Activated T-cell treated with anti-CD3 and anti-CD28 coated beads for 1 hour (primary cell): ENCODE results near the gene ZNG1B.
A peak's percentile ranks its signal among the peaks of the same experiment; 100 is the strongest.
"Not testable (repeated sequence)": the region's sequence is repeated elsewhere in the genome, so short reads cannot be mapped to it uniquely, and the experiment has no call there.

Source experiments
- DNase-seq: peaks from one replicate; pipeline ENCODE4 v3.0.0-alpha.2; 2020; ENCODE audit warnings: low read depth

Gene ZNG1B

DNA sequence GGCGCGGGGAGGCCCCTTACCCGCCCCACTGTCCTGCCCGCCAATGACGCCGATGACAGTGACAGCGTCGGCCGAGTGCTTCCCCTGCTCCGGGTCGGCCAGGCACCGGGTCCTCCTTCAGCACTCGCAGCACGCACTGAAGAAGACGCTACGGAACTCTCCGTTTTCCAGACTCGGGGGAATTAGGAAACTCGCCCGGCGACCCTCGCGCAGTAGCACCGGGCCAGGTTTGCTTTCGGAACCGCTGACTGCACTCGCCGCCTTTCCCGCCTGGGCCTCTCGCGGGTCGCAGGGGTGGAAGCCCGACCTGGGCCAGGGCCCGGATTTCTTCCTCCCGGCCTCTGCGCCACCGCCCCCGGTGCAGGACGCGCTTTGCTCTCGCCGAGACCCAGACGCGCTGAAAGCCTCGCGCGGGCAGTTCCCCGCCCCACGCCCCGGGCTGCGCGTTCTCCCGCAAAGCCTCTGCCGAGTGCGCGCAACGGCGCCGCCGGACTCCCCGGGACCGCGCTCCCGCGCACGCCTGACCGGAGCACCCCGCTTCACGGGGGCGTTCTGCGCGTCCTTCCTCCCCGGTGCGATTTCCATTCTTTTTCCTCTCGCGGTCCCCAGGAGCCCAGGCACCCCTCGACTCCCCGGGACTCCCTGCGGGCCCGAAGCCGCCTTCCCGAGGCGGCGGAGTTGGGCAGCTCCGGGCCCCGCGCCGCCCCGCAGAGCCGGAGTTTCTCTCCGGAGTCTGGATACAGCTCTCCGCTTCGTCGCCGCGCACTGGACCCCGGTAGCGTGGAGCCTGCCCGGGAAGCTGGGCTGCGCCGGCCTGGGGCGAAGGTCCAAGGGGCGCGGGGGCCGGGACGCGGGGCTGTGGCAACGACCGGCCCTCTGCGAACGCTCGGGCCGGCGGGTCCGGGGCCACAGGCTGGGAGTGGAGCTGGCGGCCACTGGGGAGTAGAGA is 65.9 kb downstream of the ZNG1B start:
- DNase-seq = not testable (repeated sequence)

- not testable (repeated sequence) for DNase-seq
Observed at GRCh38 chr2:113504081-113504480, 66.6 kb downstream of the ZNG1B start.

DNA sequence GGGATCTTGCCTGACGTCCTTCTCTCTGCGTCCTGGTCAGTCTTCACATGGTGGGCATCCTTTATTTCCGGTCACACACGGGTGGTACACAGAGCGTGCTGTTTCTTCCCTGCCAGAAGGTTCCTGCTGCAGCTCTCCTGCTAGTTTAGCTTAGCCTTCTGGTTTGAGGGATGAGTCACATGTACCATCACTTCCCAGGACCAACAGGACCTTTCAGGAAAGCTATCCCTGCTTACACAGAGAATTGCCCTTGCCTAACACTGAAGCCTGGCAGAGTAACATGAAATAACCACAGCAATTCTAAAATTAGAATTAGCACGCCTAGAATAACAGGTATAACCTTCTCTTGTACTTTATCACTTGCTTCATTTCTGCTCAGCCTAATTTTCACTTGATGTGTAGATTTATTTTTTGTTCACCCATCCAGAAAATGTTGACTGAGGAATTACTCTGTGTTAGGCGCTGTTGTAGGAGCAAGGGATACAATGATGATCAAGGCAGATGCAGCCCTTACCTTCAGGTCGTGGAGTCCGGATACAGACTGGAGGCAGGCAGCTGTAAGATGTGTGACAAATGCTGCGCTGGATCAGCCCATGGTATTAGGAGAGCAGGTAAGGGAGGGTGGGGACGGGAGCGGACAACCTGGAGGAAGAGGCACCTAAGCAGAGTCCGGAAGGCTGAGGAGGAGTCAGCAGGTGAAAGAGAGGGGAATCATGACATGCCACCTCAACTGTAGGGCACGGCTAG is 70.1 kb downstream of the ZNG1B start:
- DNase-seq = not testable (repeated sequence)

DNA sequence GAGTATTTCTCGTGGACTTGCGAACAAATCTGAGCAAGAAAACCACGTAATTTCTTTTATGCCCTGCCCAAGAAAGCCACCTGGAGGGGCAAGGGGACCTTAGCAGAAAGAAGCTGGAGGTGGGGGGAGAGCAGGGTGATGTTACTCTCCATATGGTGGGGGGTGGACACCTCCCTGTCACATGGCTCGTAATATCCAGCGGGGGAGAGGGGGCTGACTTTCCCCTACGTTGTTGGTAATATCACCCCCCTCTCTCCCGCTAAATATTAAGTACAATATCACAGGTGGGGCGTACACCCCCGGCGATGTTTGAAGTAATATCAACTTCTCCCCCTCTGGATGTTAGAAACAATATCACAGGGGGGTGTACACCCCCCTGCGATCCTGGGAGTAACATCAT is 70.7 kb downstream of the ZNG1B start:
- DNase-seq = not testable (repeated sequence)

DNA sequence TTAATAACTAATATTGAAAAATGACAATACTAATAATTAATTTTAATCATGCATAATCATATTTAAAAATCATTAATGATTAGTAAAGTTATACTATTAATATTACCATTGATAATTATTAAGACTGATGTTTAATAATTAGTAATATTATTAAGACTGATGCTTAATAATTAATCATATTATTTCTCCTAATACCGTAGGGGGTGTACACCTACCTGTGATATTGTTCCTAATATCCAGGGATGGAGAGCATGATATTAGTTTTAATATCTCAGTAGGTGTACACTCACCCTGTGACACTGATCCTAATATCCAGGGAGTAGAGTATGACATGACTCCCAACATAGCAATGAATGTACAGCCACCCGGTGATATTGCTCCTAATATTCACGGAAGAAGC is 73.4 kb downstream of the ZNG1B start:
- DNase-seq = not testable (repeated sequence)

DNA sequence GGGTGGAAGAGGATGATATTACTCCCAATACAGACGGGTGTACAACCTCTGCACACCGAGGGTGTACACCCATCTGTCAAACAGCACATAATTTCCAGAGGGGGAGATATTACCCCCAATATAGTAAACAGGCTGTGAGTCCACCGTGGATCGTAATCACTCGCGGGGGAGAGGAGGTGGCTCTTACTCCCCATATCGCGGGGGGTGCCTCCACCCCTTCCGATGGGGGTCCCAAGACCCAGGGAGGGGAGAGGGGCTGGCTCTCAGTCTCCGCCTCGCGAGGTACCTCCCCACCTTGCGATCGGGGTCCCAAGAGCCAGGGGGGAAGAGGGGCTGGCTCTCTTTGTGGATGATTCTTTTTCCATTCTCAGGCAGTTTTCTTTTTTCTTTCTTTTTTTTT is 74.4 kb downstream of the ZNG1B start:
- not testable (repeated sequence) for DNase-seq

GRCh38 chr2:113515457-113515856 is 78.0 kb downstream of the ZNG1B start:
- DNase-seq = not testable (repeated sequence)

- not testable (repeated sequence) for DNase-seq
Observed at GRCh38 chr2:113515995-113516394, 78.5 kb downstream of the ZNG1B start.

DNA sequence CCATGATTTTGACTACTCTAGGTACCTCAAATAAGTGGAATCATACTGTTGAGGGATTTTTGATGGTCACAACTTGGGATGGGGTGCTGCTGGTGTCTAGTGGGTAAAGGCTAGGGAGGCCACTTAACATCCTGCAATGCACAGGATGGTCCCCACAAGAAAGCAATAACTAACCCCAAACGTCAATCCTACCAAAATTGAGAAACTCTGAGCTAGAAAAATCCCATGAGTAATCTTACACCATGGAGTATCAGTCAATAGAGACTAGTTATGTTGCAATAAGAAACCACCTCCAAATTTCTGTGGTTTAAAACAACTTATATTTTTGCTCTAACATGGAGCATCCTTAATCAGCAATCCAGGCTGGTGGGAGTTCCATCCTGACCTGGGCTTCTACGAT is 79.5 kb downstream of the ZNG1B start:
- DNase-seq = not testable (repeated sequence)

DNA sequence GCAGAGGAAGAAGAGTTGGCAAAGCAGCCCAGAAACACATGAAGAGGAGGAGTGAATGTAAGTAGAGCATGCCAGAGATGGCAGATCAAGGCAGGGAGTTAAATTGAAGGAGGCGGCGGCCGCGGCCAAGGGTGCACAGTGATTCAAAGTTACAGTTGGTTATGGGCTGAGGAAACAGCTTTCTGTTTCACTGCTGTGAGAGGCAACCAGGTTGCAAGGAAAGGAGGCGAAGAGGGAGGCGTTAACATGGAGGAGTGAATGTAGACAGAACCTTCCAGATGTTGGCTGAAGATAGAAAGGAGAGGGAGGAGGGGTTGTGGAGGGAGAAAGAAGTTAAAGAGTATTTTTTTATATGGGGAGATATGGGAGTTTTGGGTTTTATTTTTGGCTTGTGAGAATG is 83.3 kb downstream of the ZNG1B start:
- not testable (repeated sequence) for DNase-seq

GRCh38 chr2:113521492-113521891 is 84.0 kb downstream of the ZNG1B start:
- DNase-seq = not testable (repeated sequence)

- DNase-seq = not testable (repeated sequence)
Observed at GRCh38 chr2:113524986-113525385, 87.5 kb downstream of the ZNG1B start.

- not testable (repeated sequence) for DNase-seq
Observed at GRCh38 chr2:113527350-113528045, 90.0 kb downstream of the ZNG1B start.

DNA sequence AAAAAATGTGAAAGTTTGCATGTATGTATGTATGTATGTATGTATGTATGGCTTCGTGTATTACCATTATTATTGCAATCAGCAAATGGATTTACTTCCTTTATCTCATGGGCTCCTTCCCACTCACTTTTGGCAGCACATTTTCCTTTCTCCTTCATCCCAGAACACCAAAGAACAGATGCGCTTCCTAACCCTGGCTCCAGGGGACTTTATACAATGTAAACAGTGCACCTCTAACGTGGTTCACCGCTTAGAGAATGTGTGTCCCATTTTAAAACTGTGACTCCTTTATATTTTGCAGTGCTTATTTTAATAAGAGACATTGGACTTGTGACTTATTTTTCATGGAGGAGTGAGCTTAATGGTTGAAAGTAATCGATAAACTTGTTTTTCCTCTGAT is 90.6 kb downstream of the ZNG1B start:
- not testable (repeated sequence) for DNase-seq

DNA sequence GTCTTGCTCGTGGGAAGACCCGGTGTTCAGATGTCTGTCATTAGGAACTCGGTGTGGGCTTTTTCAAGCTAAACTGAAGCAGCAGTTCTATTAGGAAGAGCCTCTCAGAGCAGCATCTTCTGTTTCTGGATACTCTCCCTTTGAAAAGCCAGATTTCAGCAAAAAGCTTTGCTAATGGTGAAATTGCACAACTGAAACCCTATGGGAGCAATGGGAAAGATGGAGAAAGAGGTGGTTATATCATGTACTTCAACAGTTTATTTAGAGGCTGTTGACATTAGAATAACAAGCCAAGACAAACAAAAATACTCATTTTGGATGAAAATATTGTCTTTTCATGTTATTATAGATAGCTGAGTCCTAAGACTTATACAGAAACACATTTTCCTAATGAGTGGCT is 91.4 kb downstream of the ZNG1B start:
- not testable (repeated sequence) for DNase-seq

GRCh38 chr2:113532991-113533390 is 95.5 kb downstream of the ZNG1B start:
- DNase-seq = not testable (repeated sequence)

DNA sequence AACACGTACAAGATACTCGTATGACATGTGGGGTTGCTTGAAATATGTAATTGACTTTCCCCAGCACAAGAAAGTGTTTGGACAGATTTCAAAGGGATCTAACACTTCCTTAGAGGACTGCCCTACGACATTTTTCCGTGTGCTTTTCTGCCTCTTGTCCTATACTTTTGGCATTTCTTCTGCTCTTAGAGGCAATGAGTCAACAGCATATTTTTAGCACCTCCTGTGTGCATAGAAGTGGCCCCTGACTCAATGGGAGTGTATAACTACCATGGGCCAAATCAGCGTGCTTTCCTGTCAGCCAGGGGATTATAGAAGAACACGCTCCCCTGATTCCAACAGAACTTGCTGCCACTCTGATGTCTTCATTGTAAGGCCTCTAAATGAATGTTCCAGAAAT is 99.1 kb downstream of the ZNG1B start:
- not testable (repeated sequence) for DNase-seq

- not testable (repeated sequence) for DNase-seq
Observed at GRCh38 chr2:113540834-113541203, 103.3 kb downstream of the ZNG1B start.

- DNase-seq = peak; percentile 2
Observed at GRCh38 chr2:113541204-113541975, 103.9 kb downstream of the ZNG1B start.

GRCh38 chr2:113541976-113542485 is 104.5 kb downstream of the ZNG1B start:
- not testable (repeated sequence) for DNase-seq

GRCh38 chr2:113542529-113542928 is 105.0 kb downstream of the ZNG1B start:
- not testable (repeated sequence) for DNase-seq
